GM12878 (cell line): Measurements from ENCODE around the gene CEP83. TPM values are rescaled to one million over a fixed set of nuclear protein-coding genes. Genes with fewer than 3 reads are reported as not detected.

Experiments
- ATAC-seq: fragments of 200-7000 bp; cut with Tn5 transposase; 3 replicates; pipeline ENCODE4 v1.9.1; 2020; ENCODE audit warnings: mild to moderate bottlenecking, moderate library complexity
- BruUV-seq: library from RNA; stranded (reverse); fragments of 400-500 nt; replicated peaks from 2 replicates; lab custom pipeline; 2021; lab: Mats Ljungman, UMichigan
- CTCF ChIA-PET: fragments of 300-600 bp; sonication (Branson Sonifier 250); formaldehyde crosslinking; extraction: SDS; loops from one replicate; lab custom pipeline; 2021; ENCODE audit warnings: inconsistent platforms; lab: Yijun Ruan, JAX
- POLR2A ChIA-PET: fragments of 350-600 bp; formaldehyde crosslinking; extraction: SDS; loops from one replicate; lab custom pipeline; 2021; ENCODE audit warnings: inconsistent platforms; lab: Charles Lee
- RAD21 ChIA-PET: fragments of 300-600 bp; sonication (Branson Sonifier 250); formaldehyde crosslinking; loops from one replicate; lab custom pipeline; 2023; ENCODE audit warnings: antibody characterized with exemption; ENCODE audit not compliant: unreplicated experiment; lab: Charles Lee
- SMC1A ChIA-PET: fragments of 300-600 bp; sonication (Branson Sonifier 250); formaldehyde crosslinking; loops from one replicate; lab custom pipeline; 2023; ENCODE audit not compliant: unreplicated experiment, uncharacterized antibody; lab: Charles Lee
- DNase-seq: peaks from one replicate; pipeline ENCODE4 v3.0.0-alpha.2; 2011; ENCODE audit warnings: low read depth, low spot score
- FAIRE-seq: peaks from 3 replicates; lab custom pipeline; 2011; peaks lifted over from hg19 to GRCh38; lab: Jason Lieb, UNC
- H2AFZ ChIP-seq: 2 replicates; pipeline ENCODE4 v1.6.0; 2011; ENCODE audit warnings: low read depth, low read length, control low read depth; ENCODE audit not compliant: control insufficient read depth
- H3K27ac ChIP-seq: 2 replicates; pipeline ENCODE4 v1.5.1; 2011; ENCODE audit warnings: control low read depth; ENCODE audit not compliant: control insufficient read depth, insufficient read depth
- H3K27me3 ChIP-seq, 2 experiments: replicated peaks in 1 of 2; 2 replicates each; pipeline versions ENCODE4 v1.6.0 to v1.6.1; 2011; ENCODE audit warnings: low read length in 1 of 2; ENCODE audit not compliant: control insufficient read depth in 2 of 2, insufficient read depth in 2 of 2
- H3K36me3 ChIP-seq, 2 experiments: 2 replicates each; pipeline ENCODE4 v1.5.1; 2011; ENCODE audit warnings: low read length in 1 of 2; ENCODE audit not compliant: control insufficient read depth in 2 of 2, insufficient read depth in 2 of 2
- H3K4me1 ChIP-seq: 2 replicates; pipeline ENCODE4 v1.6.1; 2011; ENCODE audit warnings: mild to moderate bottlenecking, low read length, moderate library complexity, mixed read lengths; ENCODE audit not compliant: control insufficient read depth, insufficient read depth
- H3K4me2 ChIP-seq: 2 replicates; pipeline ENCODE4 v1.6.0; 2011; ENCODE audit warnings: control low read depth; ENCODE audit not compliant: control insufficient read depth, insufficient read depth
- H3K4me3 ChIP-seq: fragments of 200-600 bp; sonication (generic); 2 replicates; pipeline ENCODE4 v1.5.1; 2016
- H3K79me2 ChIP-seq: 2 replicates; pipeline ENCODE4 v1.6.0; 2011; ENCODE audit warnings: low read length; ENCODE audit not compliant: control insufficient read depth, insufficient read depth
- H3K9ac ChIP-seq: 2 replicates; pipeline ENCODE4 v1.8.0; 2011; ENCODE audit warnings: low read length, control low read depth, mixed read lengths; ENCODE audit not compliant: control insufficient read depth, insufficient read depth
- H3K9me3 ChIP-seq: replicated peaks from 3 replicates; pipeline ENCODE4 v1.5.1; 2011; ENCODE audit warnings: mild to moderate bottlenecking, low read length; ENCODE audit not compliant: control insufficient read depth, insufficient read depth
- H4K20me1 ChIP-seq: 2 replicates; pipeline ENCODE4 v1.6.0; 2011; ENCODE audit not compliant: control insufficient read depth, insufficient read depth
- IKZF1 ChIP-seq: fragments of 450-650 bp; conservative IDR thresholded peaks from 2 replicates; pipeline ENCODE4 v1.6.1; 2017; ENCODE audit warnings: antibody characterized with exemption, mild to moderate bottlenecking
- MTA2 ChIP-seq: fragments of 450-650 bp; IDR thresholded peaks from 2 replicates; pipeline ENCODE4 v1.6.1; 2016; ENCODE audit warnings: low read depth, mild to moderate bottlenecking, moderate library complexity
- SP1 ChIP-seq: IDR thresholded peaks from one replicate; pipeline ENCODE4 v1.6.1; 2011; ENCODE audit warnings: low read depth, low read length
- SREBF1 ChIP-seq: IDR thresholded peaks from 2 replicates; pipeline ENCODE4 v1.6.1; 2012; ENCODE audit warnings: mild to moderate bottlenecking, low read length
- in situ Hi-C: fragments of 300-500 bp; cut with MboI; formaldehyde crosslinking; loops from 9 replicates; pipeline ENCODE4 v1.14.3; 2018; ENCODE audit warnings: mixed read lengths
- intact Hi-C: fragments of 100-400 bp; cut with micrococcal nuclease; formaldehyde crosslinking; loops from one replicate; pipeline ENCODE4 v1.14.2; 2022; ENCODE audit not compliant: unreplicated experiment
- polyA plus RNA-seq, 11 experiments: library from polyadenylated mRNA; depleted of rRNA in 4 of 11; unstranded in 6 of 11; stranded (reverse) in 5 of 11; fragments of >200 nt; fragmentation: Nextera tagmentation in 4 of 11; fragmentation: Illumina TruSeq in 1 of 11; extraction: Ambion mirVana in 4 of 11; extraction: Trizol in 1 of 11; gene quantifications; 1 replicate in 1 of 11; 2 replicates in 10 of 11; pipeline versions ENCODE4 v1.2.1 to v1.2.3, GENCODE V29; 2011 to 2016; ENCODE audit warnings: inconsistent platforms in 2 of 11, missing spikeins in 2 of 11, low read depth in 1 of 11
- total RNA-seq, 4 experiments: library from RNA; depleted of rRNA in 3 of 4; stranded (reverse); fragments of >200 nt in 3 of 4; fragmentation: Illumina TruSeq in 1 of 4; extraction: Trizol in 1 of 4; gene quantifications; 2 replicates each; pipeline versions ENCODE4 v1.2.1 to v1.2.3, GENCODE V29; 2013 to 2021
- TF ChIP-seq, protein P1 (sequence below): fragments of 450-650 bp; formaldehyde crosslinking; IDR thresholded peaks from 2 replicates; pipeline ENCODE4 v1.4.0; 2020; ENCODE audit warnings: mild to moderate bottlenecking, moderate library complexity

The CEP83 gene
- total and polyA plus RNA-seq, 10 of the 15 experiments (the other 5 are each of a cell fraction or from before 2014, with no cell fraction given), result 4.3 to 39.0 (median 22.5) TPM

- in situ Hi-C loops, result no loop called here
- intact Hi-C loops, result loop anchor here (5.0 kb wide), 1 partner anchor 282 kb away; the partner anchor contains the start of gene PLXNC1
- TF ChIP-seq MTA2 (no peak), IKZF1 (no peak), SREBF1 (no peak), SP1 (no peak)
- TF ChIP-seq, protein P1, sequence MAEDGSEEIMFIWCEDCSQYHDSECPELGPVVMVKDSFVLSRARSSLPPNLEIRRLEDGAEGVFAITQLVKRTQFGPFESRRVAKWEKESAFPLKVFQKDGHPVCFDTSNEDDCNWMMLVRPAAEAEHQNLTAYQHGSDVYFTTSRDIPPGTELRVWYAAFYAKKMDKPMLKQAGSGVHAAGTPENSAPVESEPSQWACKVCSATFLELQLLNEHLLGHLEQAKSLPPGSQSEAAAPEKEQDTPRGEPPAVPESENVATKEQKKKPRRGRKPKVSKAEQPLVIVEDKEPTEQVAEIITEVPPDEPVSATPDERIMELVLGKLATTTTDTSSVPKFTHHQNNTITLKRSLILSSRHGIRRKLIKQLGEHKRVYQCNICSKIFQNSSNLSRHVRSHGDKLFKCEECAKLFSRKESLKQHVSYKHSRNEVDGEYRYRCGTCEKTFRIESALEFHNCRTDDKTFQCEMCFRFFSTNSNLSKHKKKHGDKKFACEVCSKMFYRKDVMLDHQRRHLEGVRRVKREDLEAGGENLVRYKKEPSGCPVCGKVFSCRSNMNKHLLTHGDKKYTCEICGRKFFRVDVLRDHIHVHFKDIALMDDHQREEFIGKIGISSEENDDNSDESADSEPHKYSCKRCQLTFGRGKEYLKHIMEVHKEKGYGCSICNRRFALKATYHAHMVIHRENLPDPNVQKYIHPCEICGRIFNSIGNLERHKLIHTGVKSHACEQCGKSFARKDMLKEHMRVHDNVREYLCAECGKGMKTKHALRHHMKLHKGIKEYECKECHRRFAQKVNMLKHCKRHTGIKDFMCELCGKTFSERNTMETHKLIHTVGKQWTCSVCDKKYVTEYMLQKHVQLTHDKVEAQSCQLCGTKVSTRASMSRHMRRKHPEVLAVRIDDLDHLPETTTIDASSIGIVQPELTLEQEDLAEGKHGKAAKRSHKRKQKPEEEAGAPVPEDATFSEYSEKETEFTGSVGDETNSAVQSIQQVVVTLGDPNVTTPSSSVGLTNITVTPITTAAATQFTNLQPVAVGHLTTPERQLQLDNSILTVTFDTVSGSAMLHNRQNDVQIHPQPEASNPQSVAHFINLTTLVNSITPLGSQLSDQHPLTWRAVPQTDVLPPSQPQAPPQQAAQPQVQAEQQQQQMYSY (CRISPR knock-in tag), result no peak
- Histone ChIP-seq H3K9ac (no peak overlapping the region), H3K27me3 (no peaks in the 10 kb centered on the region), H3K9me3 (peaks cover 24% of the 10 kb centered on the region), H3K36me3 (peaks cover 2 to 3% of the 10 kb centered on the region in 2 experiments; a peak in 2 of 4 replicates), H3K4me1 (peaks cover 4% of the 10 kb centered on the region; the same call in 1 of the 2 replicates), H2AFZ (no peak overlapping the region), H3K4me2 (no peak overlapping the region), H3K27ac (no peak overlapping the region), H4K20me1 (no peaks in the 10 kb centered on the region), H3K79me2 (peaks cover 15% of the 10 kb centered on the region), H3K4me3 (no peak overlapping the region)
- RAD21 ChIA-PET, result interaction anchor here (0.9 to 1.0 kb wide), 2 partner anchors 280 to 294 kb away, joined by 3 read pairs; no protein-coding TSS in a partner anchor
- POLR2A ChIA-PET, result no interaction called here
- SMC1A ChIA-PET, result interaction anchor here (0.7 to 2.5 kb wide), 9 partner anchors 9 to 295 kb away, joined by 3 to 10 read pairs (median 3); partner anchors contain the start of gene CEP83
- CTCF ChIA-PET, result interaction anchor here (0.7 to 1.2 kb wide), 5 partner anchors 280 to 657 kb away, joined by 3 read pairs; no protein-coding TSS in a partner anchor
- ATAC-seq (peak; percentile 70), DNase-seq (no peak), FAIRE-seq (no peak)
- no TSS peak for BruUV-seq
Measured at GRCh38 chr12:94429633-94430032, 30.0 kb downstream of the CEP83 start.
